ENCODE results near the gene ARNT2.

ARNT2 gene

GRCh38 chr15:80411788-80412288, 7.7 kb downstream of the ARNT2 start:
- DNase-seq = no peak

- DNase-seq = no peak
These were observed 10.6 kb downstream of the ARNT2 start for GRCh38 chr15:80414546-80415357.

GRCh38 chr15:80415358-80415670, 11.1 kb downstream of the ARNT2 start:
- no peak for DNase-seq

- no peak for DNase-seq
These were observed 12.5 kb downstream of the ARNT2 start for GRCh38 chr15:80416702-80417101.

- no peak for DNase-seq
These were observed 14.8 kb downstream of the ARNT2 start for GRCh38 chr15:80418892-80419537.

GRCh38 chr15:80419546-80419945, 15.4 kb downstream of the ARNT2 start:
- DNase-seq = no peak

GRCh38 chr15:80420658-80421057, 16.5 kb downstream of the ARNT2 start:
- DNase-seq = no peak

- DNase-seq = no peak
These were observed 19.0 kb downstream of the ARNT2 start for GRCh38 chr15:80423215-80423614.

- DNase-seq = no peak
These were observed 20.2 kb downstream of the ARNT2 start for GRCh38 chr15:80424381-80424780.

GRCh38 chr15:80426316-80426715, 22.1 kb downstream of the ARNT2 start:
- no peak for DNase-seq

GRCh38 chr15:80429964-80430363, 25.8 kb downstream of the ARNT2 start:
- no peak for DNase-seq

- DNase-seq = no peak
These were observed 27.6 kb downstream of the ARNT2 start for GRCh38 chr15:80431635-80432344.

GRCh38 chr15:80432345-80432702, 28.1 kb downstream of the ARNT2 start:
- DNase-seq = no peak

GRCh38 chr15:80433836-80434235, 29.7 kb downstream of the ARNT2 start:
- no peak for DNase-seq

GRCh38 chr15:80434926-80435720, 30.9 kb downstream of the ARNT2 start:
- DNase-seq = no peak

- no peak for DNase-seq
These were observed 32.5 kb downstream of the ARNT2 start for GRCh38 chr15:80436511-80437307.

GRCh38 chr15:80437334-80437891, 33.2 kb downstream of the ARNT2 start:
- no peak for DNase-seq

GRCh38 chr15:80439140-80439539, 35.0 kb downstream of the ARNT2 start:
- DNase-seq = no peak

- no peak for DNase-seq
These were observed 35.8 kb downstream of the ARNT2 start for GRCh38 chr15:80440024-80440423.

- no peak for DNase-seq
These were observed 36.9 kb downstream of the ARNT2 start for GRCh38 chr15:80441041-80441440.

GRCh38 chr15:80441714-80442113, 37.5 kb downstream of the ARNT2 start:
- DNase-seq = no peak

Measured in T-helper 1 cell (primary cell).